ENCODE measurements around the gene PTPRF.
A peak's percentile ranks its signal among the peaks of the same experiment; 100 is the strongest.

PTPRF gene

DNA sequence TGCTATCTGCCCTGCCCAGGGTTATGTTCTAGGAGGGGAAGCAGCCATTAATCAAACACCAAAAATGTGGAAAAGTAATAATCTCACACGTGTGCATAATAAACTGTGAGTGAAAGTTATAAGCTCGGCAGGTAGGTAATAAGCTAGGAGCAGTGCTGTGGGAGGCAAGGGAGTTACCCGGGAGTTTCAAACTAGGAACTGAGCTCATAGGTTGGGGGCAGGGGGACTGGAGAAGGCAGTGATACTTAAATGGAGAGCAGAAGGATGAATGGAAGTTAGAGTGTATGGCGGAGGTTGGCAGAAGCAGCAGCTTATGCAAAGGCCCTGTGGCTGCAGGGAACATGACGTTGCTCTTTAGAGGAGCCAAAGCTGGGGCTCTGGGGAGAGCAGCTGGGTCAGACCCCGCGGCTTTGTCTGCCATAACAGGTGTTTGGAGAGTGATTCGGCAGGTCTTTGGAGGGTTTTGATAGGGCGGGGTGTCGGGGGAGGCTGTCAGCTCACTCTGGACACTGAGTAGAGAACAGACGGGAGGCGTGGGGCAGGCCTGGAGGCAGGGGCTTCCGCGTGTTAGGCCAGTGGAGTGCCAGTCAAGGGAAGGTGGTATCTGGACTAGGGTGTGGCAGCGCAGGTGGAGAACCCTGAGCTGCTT is 20.0 kb downstream of the PTPRF start:
- H3K4me3 ChIP-seq (ENCODE audit: low read length): no peak overlapping the region
- H3K27me3 ChIP-seq (ENCODE audit: control insufficient read depth, insufficient read depth, low read length): no peaks in the 10 kb centered on the region
- no peaks in the 10 kb centered on the region for H3K9me3 ChIP-seq (ENCODE audit: control insufficient read depth, low read length)
- no peaks in the 10 kb centered on the region for H3K36me3 ChIP-seq (ENCODE audit: control insufficient read depth, insufficient read depth, low read length)
- peaks cover 80% of the 10 kb centered on the region for H3K4me1 ChIP-seq (ENCODE audit: control insufficient read depth, insufficient read depth, low read length)
- peak overlapping the region; percentile 58 for H3K9ac ChIP-seq (ENCODE audit: low read length)

DNA sequence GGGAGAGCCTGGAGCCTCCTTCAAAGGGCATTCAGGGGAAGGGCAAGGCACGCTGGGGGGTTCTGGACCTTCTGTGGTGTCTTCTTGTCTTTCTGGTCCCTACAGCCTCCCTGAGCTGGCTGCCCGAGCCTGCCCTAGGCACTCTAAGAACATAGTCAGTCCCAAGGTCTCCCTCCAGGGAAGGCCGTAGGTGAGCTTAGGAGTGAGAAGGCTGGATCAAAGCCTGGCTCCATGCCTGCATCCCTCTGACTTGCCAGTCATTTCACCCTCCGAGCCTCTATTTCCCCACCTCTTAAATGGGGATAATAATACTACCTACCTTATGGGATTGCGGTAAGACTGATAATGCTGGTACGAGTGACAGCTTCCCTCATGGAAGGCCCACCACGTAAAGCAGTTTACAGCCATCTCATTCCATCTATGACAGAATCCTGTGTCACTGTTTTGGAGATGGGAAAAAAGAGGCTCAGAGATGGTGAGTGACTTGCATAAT is 20.8 kb downstream of the PTPRF start:
- H3K4me1 ChIP-seq (ENCODE audit: control insufficient read depth, insufficient read depth, low read length): peaks cover 79% of the 10 kb centered on the region
- H3K36me3 ChIP-seq (ENCODE audit: control insufficient read depth, insufficient read depth, low read length): no peaks in the 10 kb centered on the region
- no peaks in the 10 kb centered on the region for H3K9me3 ChIP-seq (ENCODE audit: control insufficient read depth, low read length)
- no peak overlapping the region for H3K4me3 ChIP-seq (ENCODE audit: low read length)
- no peaks in the 10 kb centered on the region for H3K27me3 ChIP-seq (ENCODE audit: control insufficient read depth, insufficient read depth, low read length)
- H3K9ac ChIP-seq (ENCODE audit: low read length): peak overlapping the region; percentile 14

DNA sequence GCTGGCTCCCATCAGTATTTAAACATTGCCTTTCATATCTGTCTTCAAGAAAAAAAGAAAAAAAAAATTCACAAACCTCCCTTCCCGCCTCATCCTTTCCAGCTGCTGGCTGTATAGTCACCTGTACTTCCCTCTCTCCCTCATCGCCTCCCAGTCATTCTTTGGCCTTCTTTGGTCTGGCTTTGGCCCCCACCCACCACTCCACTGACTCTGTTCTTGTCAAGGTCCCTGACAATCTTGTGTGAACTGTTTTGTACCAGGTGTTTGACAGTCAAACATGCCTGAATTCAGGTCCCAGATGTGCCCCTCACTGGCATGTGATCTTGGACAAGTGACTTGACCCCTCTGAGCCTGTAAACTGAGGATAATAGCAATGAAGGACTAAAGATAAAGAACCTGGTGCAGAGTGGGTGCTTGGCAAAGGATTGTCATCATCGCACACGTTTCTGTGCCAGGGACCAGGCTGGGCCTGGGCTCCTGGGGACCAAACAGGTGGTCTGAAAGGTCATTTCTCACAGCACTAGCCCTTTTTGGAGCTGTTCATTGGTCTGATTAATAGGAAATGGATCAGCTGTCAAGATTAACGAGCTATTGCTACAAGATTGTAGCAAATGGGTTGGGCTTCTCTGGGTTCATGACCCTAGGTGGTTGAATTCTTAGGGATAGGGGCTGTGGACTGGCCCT is 21.5 kb downstream of the PTPRF start:
- Histone ChIP-seq H3K27me3 (ENCODE audit: control insufficient read depth, insufficient read depth, low read length) (no peaks in the 10 kb centered on the region), H3K4me3 (ENCODE audit: low read length) (peak overlapping the region; percentile 21), H3K9ac (ENCODE audit: low read length) (peak overlapping the region; percentile 24), H3K36me3 (ENCODE audit: control insufficient read depth, insufficient read depth, low read length) (no peaks in the 10 kb centered on the region), H3K9me3 (ENCODE audit: control insufficient read depth, low read length) (no peaks in the 10 kb centered on the region), H3K4me1 (ENCODE audit: control insufficient read depth, insufficient read depth, low read length) (peaks cover 79% of the 10 kb centered on the region)

DNA sequence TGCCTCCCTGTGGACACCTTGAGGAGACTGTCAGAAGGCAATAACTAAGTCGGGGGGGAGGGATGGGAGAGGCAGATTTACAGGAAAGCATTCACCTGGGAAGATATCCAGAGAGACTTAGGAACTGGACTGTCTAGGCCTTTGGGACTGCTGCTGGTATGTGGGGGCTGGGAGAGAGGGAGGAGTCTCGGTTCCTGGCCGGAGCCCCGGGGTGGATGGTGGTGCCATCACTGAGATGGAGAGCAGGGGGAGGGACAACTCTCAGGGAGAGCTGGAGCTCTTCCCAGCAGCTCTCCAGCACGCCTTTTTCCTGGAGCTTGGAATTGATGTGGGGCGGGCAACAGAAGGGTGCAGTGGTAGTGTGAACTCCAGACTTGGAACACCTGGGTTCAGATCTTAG is 22.1 kb downstream of the PTPRF start:
- Histone ChIP-seq H3K27me3 (ENCODE audit: control insufficient read depth, insufficient read depth, low read length) (no peaks in the 10 kb centered on the region), H3K9ac (ENCODE audit: low read length) (peak overlapping the region; percentile 24), H3K4me3 (ENCODE audit: low read length) (no peak overlapping the region), H3K36me3 (ENCODE audit: control insufficient read depth, insufficient read depth, low read length) (no peaks in the 10 kb centered on the region), H3K4me1 (ENCODE audit: control insufficient read depth, insufficient read depth, low read length) (peaks cover 77% of the 10 kb centered on the region), H3K9me3 (ENCODE audit: control insufficient read depth, low read length) (no peaks in the 10 kb centered on the region)

- Histone ChIP-seq H3K4me1 (ENCODE audit: control insufficient read depth, insufficient read depth, low read length) (peaks cover 77% of the 10 kb centered on the region), H3K36me3 (ENCODE audit: control insufficient read depth, insufficient read depth, low read length) (no peaks in the 10 kb centered on the region), H3K9me3 (ENCODE audit: control insufficient read depth, low read length) (no peaks in the 10 kb centered on the region), H3K4me3 (ENCODE audit: low read length) (no peak overlapping the region), H3K27me3 (ENCODE audit: control insufficient read depth, insufficient read depth, low read length) (no peaks in the 10 kb centered on the region), H3K9ac (ENCODE audit: low read length) (no peak overlapping the region)
Measured at GRCh38 chr1:43554444-43554992, 23.8 kb downstream of the PTPRF start.

GRCh38 chr1:43556782-43557181 is 26.1 kb downstream of the PTPRF start:
- no peak overlapping the region for H3K4me3 ChIP-seq (ENCODE audit: low read length)
- H3K4me1 ChIP-seq (ENCODE audit: control insufficient read depth, insufficient read depth, low read length): peaks cover 62% of the 10 kb centered on the region
- no peaks in the 10 kb centered on the region for H3K9me3 ChIP-seq (ENCODE audit: control insufficient read depth, low read length)
- H3K27me3 ChIP-seq (ENCODE audit: control insufficient read depth, insufficient read depth, low read length): no peaks in the 10 kb centered on the region
- H3K9ac ChIP-seq (ENCODE audit: low read length): no peak overlapping the region
- H3K36me3 ChIP-seq (ENCODE audit: control insufficient read depth, insufficient read depth, low read length): no peaks in the 10 kb centered on the region

DNA sequence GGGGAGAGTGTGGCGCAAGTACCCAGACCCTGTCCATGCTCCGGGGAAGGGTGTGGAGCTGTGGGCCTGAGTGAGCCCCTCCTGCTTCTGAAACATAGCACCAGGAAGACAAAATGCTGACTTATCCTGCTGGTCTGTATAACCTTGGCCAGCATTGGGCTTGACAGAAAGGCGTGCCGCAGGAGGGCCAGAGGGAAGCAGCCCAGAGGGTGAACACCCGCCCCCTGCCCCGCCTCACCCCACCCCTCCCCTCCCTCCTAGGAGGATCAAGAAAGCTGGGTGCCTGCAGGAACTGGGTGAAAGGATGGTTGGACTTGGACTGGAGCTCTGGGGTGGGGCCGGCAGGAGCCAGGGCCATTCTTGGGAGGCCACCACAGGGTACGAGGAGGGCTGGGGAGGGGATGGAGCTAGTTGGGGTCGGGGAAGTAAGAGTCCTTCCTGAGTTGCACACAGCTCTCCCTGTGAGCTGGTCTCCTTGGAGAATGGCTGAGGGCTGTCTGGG is 27.1 kb downstream of the PTPRF start:
- H3K4me1 ChIP-seq (ENCODE audit: control insufficient read depth, insufficient read depth, low read length): peaks cover 52% of the 10 kb centered on the region
- no peak overlapping the region for H3K4me3 ChIP-seq (ENCODE audit: low read length)
- H3K9me3 ChIP-seq (ENCODE audit: control insufficient read depth, low read length): no peaks in the 10 kb centered on the region
- no peaks in the 10 kb centered on the region for H3K27me3 ChIP-seq (ENCODE audit: control insufficient read depth, insufficient read depth, low read length)
- H3K36me3 ChIP-seq (ENCODE audit: control insufficient read depth, insufficient read depth, low read length): no peaks in the 10 kb centered on the region
- peak overlapping the region; percentile 52 for H3K9ac ChIP-seq (ENCODE audit: low read length)

GRCh38 chr1:43558346-43558841 is 27.7 kb downstream of the PTPRF start:
- Histone ChIP-seq H3K9me3 (ENCODE audit: control insufficient read depth, low read length) (no peaks in the 10 kb centered on the region), H3K4me3 (ENCODE audit: low read length) (no peak overlapping the region), H3K9ac (ENCODE audit: low read length) (peak overlapping the region; percentile 52), H3K27me3 (ENCODE audit: control insufficient read depth, insufficient read depth, low read length) (no peaks in the 10 kb centered on the region), H3K4me1 (ENCODE audit: control insufficient read depth, insufficient read depth, low read length) (peaks cover 51% of the 10 kb centered on the region), H3K36me3 (ENCODE audit: control insufficient read depth, insufficient read depth, low read length) (no peaks in the 10 kb centered on the region)

DNA sequence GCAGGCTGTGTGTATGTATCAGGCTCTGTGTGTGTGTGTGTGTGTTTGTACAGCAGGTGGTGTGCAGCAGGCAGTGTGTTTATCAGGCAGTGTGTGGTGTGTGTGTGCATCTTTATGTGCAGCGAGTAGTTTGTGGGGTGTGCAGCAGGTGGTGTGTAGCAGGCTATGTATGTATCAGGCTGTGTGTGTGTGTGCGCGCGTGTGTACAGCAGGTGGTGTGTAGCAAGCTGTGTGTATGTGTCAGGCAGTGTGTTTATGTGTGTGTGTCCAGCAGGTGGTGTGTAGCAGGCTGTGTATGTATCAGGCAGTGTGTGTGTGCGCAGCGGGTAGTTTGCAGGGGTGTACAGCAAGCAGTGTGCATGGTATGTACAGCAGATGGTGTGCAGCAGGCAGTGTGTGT is 29.0 kb downstream of the PTPRF start:
- no peaks in the 10 kb centered on the region for H3K36me3 ChIP-seq (ENCODE audit: control insufficient read depth, insufficient read depth, low read length)
- H3K4me1 ChIP-seq (ENCODE audit: control insufficient read depth, insufficient read depth, low read length): peaks cover 57% of the 10 kb centered on the region
- no peak overlapping the region for H3K9ac ChIP-seq (ENCODE audit: low read length)
- H3K27me3 ChIP-seq (ENCODE audit: control insufficient read depth, insufficient read depth, low read length): no peaks in the 10 kb centered on the region
- no peak overlapping the region for H3K4me3 ChIP-seq (ENCODE audit: low read length)
- no peaks in the 10 kb centered on the region for H3K9me3 ChIP-seq (ENCODE audit: control insufficient read depth, low read length)

DNA sequence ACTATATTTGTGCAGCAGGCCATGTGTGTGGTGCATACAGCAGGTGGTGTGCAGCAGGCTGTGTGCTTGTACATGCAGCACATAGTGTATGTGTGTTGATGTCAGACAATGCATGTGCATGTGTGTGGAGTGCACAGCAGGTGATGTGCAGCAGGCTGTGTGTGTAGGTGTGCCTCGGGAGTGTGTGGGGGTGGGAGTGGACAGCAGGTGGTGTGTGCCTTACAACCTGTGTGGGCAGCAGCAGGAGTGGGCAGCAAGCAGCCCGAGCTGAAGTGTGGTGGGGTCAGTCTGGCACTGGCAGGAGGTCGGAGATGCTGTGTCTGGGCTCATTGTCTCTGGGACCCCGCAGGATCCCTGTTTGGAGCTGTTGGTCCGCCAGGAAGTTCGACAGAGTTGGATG is 29.6 kb downstream of the PTPRF start:
- Histone ChIP-seq H3K27me3 (ENCODE audit: control insufficient read depth, insufficient read depth, low read length) (no peaks in the 10 kb centered on the region), H3K4me1 (ENCODE audit: control insufficient read depth, insufficient read depth, low read length) (peaks cover 63% of the 10 kb centered on the region), H3K9ac (ENCODE audit: low read length) (no peak overlapping the region), H3K9me3 (ENCODE audit: control insufficient read depth, low read length) (no peaks in the 10 kb centered on the region), H3K4me3 (ENCODE audit: low read length) (no peak overlapping the region), H3K36me3 (ENCODE audit: control insufficient read depth, insufficient read depth, low read length) (no peaks in the 10 kb centered on the region)

GRCh38 chr1:43563876-43564539 is 33.3 kb downstream of the PTPRF start:
- H3K9ac ChIP-seq (ENCODE audit: low read length): peak overlapping the region; percentile 19
- H3K9me3 ChIP-seq (ENCODE audit: control insufficient read depth, low read length): no peaks in the 10 kb centered on the region
- H3K27me3 ChIP-seq (ENCODE audit: control insufficient read depth, insufficient read depth, low read length): no peaks in the 10 kb centered on the region
- no peaks in the 10 kb centered on the region for H3K36me3 ChIP-seq (ENCODE audit: control insufficient read depth, insufficient read depth, low read length)
- H3K4me1 ChIP-seq (ENCODE audit: control insufficient read depth, insufficient read depth, low read length): peaks cover 62% of the 10 kb centered on the region
- H3K4me3 ChIP-seq (ENCODE audit: low read length): no peak overlapping the region
